DMS153 treated with DMSO at 0.1 percent for 48 hours (cell line): ENCODE measurements around the gene PIP5K1C.
"Not testable (repeated sequence)": the region's sequence is repeated elsewhere in the genome, so short reads cannot be mapped to it uniquely, and the experiment has no call there.

Experiments used
- DNase-seq: peaks from one replicate; lab custom pipeline; 2025; ENCODE audit not compliant: unreplicated experiment; lab: John Stamatoyannopoulos, UW

The PIP5K1C gene

GRCh38 chr19:3661284-3662238, 38.7 kb downstream of the PIP5K1C start:
- no peak for DNase-seq

- DNase-seq: no peak
Measured at GRCh38 chr19:3660493-3661219, 39.6 kb downstream of the PIP5K1C start.

GRCh38 chr19:3659746-3660112, 40.5 kb downstream of the PIP5K1C start:
- DNase-seq: no peak

GRCh38 chr19:3658870-3659745, 41.2 kb downstream of the PIP5K1C start:
- DNase-seq: no peak

GRCh38 chr19:3658004-3658869, 42.0 kb downstream of the PIP5K1C start:
- no peak for DNase-seq

GRCh38 chr19:3657395-3657769, 42.9 kb downstream of the PIP5K1C start:
- no peak for DNase-seq

GRCh38 chr19:3656747-3657394, 43.4 kb downstream of the PIP5K1C start:
- no peak for DNase-seq

GRCh38 chr19:3656073-3656746, 44.1 kb downstream of the PIP5K1C start:
- DNase-seq: no peak

GRCh38 chr19:3655402-3656072, 44.7 kb downstream of the PIP5K1C start:
- DNase-seq: no peak

- DNase-seq: no peak
Measured at GRCh38 chr19:3653865-3654513, 46.3 kb downstream of the PIP5K1C start.

- no peak for DNase-seq
Measured at GRCh38 chr19:3653081-3653795, 47.0 kb downstream of the PIP5K1C start.

- DNase-seq: no peak
Measured at GRCh38 chr19:3652422-3652821, 47.8 kb downstream of the PIP5K1C start.

- no peak for DNase-seq
Measured at GRCh38 chr19:3651684-3652083, 48.6 kb downstream of the PIP5K1C start.

GRCh38 chr19:3649888-3650287, 50.4 kb downstream of the PIP5K1C start:
- DNase-seq: no peak

- DNase-seq: no peak
Measured at GRCh38 chr19:3648037-3648905, 52.0 kb downstream of the PIP5K1C start.

GRCh38 chr19:3647102-3647501, 53.2 kb downstream of the PIP5K1C start:
- DNase-seq: not testable (repeated sequence)
